ENCODE data around the gene ANKRD55. TPM values are rescaled to one million over a fixed set of nuclear protein-coding genes. Genes with fewer than 3 reads are reported as not detected.
A peak's percentile ranks its signal among the peaks of the same experiment; 100 is the strongest.
"Not testable (repeated sequence)": the region's sequence is repeated elsewhere in the genome, so short reads cannot be mapped to it uniquely, and the experiment has no call there.

ANKRD55 gene
- total and polyA plus RNA-seq, 9 of the 15 experiments (the other 6 are each of a cell fraction or from before 2014, with no cell fraction given) = 3.4 to 10.6 (median 6.5) TPM

- TF ChIP-seq C11orf30 (IDR thresholded peaks at IDR 0.05; ENCODE audit: low read depth) (no peak), ZBTB12 (CRISPR knock-in tag; IDR thresholded peaks at IDR 0.05) (no peak), HDGF (IDR thresholded peaks at IDR 0.05) (no peak), ZNF655 (CRISPR knock-in tag; IDR thresholded peaks at IDR 0.05) (no peak), ZNF263 (CRISPR knock-in tag; IDR thresholded peaks at IDR 0.05; ENCODE audit: borderline replicate concordance) (no peak)
Observed at GRCh38 chr5:56152437-56152836, 80.7 kb downstream of the ANKRD55 start (continued).

- intact Hi-C loops (cut with micrococcal nuclease); FAIRE-seq; H4K20me1 ChIP-seq (replicated peaks; ENCODE audit: control insufficient read depth, insufficient read depth, low read length); in situ Hi-C loops (cut with MboI); H3K36me3 ChIP-seq (ENCODE audit: control insufficient read depth, insufficient read depth, low read length); H3K4me3 ChIP-seq; DNase-seq (ENCODE audit: extremely low read depth in 1 of 4, low spot score in 3 of 4); BruUV-seq (replicated peaks); CTCF ChIA-PET (ENCODE audit: low intra/inter-chr PET ratio); H2AFZ ChIP-seq (ENCODE audit: low read depth, low read length); H3K27ac ChIP-seq (ENCODE audit: extremely low read depth, low read depth, low read length); H3K4me2 ChIP-seq (ENCODE audit: insufficient read depth, low read length); ATAC-seq; H3K79me2 ChIP-seq (ENCODE audit: control insufficient read depth, insufficient read depth, low read length); H3K9me1 ChIP-seq (ENCODE audit: control insufficient read depth, insufficient read depth, low read length); H3K9ac ChIP-seq (ENCODE audit: insufficient read depth in 1 of 2, low read depth in 2 of 2, low read length in 2 of 2); H3K27me3 ChIP-seq (ENCODE audit: control insufficient read depth in 2 of 2, insufficient read depth in 2 of 2, low read length in 2 of 2); H3K9me3 ChIP-seq (replicated peaks; ENCODE audit: control insufficient read depth, insufficient read depth, low read depth, low read length); POLR2A ChIA-PET; TF ChIP-seq CEBPG (CRISPR knock-in tag; IDR thresholded peaks at IDR 0.05): not testable (repeated sequence)
- TF ChIP-seq CEBPB (tag; IDR thresholded peaks at IDR 0.05) (peak; percentile 56), CEBPG (tag; conservative IDR thresholded peaks at IDR 0.05 in 1 of 2, IDR thresholded peaks at IDR 0.05 in 1 of 2) (peak in 1 of 2 experiments; percentile 40; a peak in 1 of 4 replicates)
- peaks cover 0 to 11% of the 10 kb centered on the region in 2 experiments; a peak in 3 of 5 replicates for H3K4me1 ChIP-seq (replicated peaks in 1 of 2; ENCODE audit: control insufficient read depth in 2 of 2, insufficient read depth in 2 of 2, low read length in 2 of 2)
- 67% methylated on average over 9 of the region's 9 CpGs for WGBS (ENCODE audit: insufficient coverage, low coverage, missing lambda C conversion rate)
Observed at GRCh38 chr5:56150756-56151155, 82.4 kb downstream of the ANKRD55 start.

All from K562 (cell line).